ENCODE measurements around the gene MAP3K19.

DNA sequence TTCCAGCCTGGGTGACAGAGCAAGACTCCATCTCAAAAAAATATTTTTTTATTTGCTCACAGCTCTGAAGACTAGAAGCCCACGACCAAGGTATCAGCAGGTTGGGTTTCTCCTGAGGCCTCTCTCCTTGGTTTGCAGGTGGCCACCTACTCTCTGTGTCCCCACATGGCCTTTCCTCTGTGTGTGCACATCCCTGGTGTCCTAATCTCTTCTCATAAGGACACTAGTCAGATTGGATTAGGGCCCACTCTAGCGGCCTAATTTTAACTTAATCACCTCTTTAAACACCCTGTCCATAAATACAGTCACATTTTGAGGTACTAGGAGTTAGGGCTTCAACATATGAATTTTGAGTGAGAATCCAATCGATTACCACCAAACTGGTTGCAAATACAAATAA, 2.9 kb upstream of the MAP3K19 start:
- TF ChIP-seq, protein P1, sequence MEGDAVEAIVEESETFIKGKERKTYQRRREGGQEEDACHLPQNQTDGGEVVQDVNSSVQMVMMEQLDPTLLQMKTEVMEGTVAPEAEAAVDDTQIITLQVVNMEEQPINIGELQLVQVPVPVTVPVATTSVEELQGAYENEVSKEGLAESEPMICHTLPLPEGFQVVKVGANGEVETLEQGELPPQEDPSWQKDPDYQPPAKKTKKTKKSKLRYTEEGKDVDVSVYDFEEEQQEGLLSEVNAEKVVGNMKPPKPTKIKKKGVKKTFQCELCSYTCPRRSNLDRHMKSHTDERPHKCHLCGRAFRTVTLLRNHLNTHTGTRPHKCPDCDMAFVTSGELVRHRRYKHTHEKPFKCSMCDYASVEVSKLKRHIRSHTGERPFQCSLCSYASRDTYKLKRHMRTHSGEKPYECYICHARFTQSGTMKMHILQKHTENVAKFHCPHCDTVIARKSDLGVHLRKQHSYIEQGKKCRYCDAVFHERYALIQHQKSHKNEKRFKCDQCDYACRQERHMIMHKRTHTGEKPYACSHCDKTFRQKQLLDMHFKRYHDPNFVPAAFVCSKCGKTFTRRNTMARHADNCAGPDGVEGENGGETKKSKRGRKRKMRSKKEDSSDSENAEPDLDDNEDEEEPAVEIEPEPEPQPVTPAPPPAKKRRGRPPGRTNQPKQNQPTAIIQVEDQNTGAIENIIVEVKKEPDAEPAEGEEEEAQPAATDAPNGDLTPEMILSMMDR (IDR thresholded peaks at IDR 0.05; ENCODE audit: insufficient read depth, low read depth, low read length) = no peak
- no peak for TF ChIP-seq EZH2 (IDR thresholded peaks at IDR 0.05; ENCODE audit: insufficient read depth, low read length)
